Fibroblast of lung (primary cell): ENCODE measurements around the gene ACACB. TPM values are rescaled to one million over a fixed set of nuclear protein-coding genes. Genes with fewer than 3 reads are reported as not detected.

Experiments
- DNase-seq, 2 donors: peaks; one replicate each; pipeline versions ENCODE4 v3.0.0 to v3.0.0-alpha.2; 2010; ENCODE audit warnings: low read depth in 2 of 2
- H2AFZ ChIP-seq: 2 replicates; pipeline ENCODE4 v1.5.1; 2012; ENCODE audit warnings: low read length, control low read depth, inconsistent platforms
- H3K27ac ChIP-seq: 2 replicates; pipeline ENCODE4 v1.5.1; 2011; ENCODE audit warnings: low read length, control low read depth; ENCODE audit not compliant: insufficient read depth
- H3K27me3 ChIP-seq: 2 replicates; pipeline ENCODE4 v1.5.1; 2011; ENCODE audit warnings: mild to moderate bottlenecking, low read length; ENCODE audit not compliant: control insufficient read depth, insufficient read depth
- H3K36me3 ChIP-seq: 2 replicates; pipeline ENCODE4 v1.5.1; 2011; ENCODE audit warnings: low read length; ENCODE audit not compliant: control insufficient read depth, insufficient read depth
- H3K4me1 ChIP-seq: 2 replicates; pipeline ENCODE4 v1.5.1; 2011; ENCODE audit warnings: low read length; ENCODE audit not compliant: control insufficient read depth, insufficient read depth; ENCODE audit errors: extremely low read depth
- H3K4me2 ChIP-seq: 2 replicates; pipeline ENCODE4 v1.5.1; 2011; ENCODE audit warnings: low read length, control low read depth; ENCODE audit not compliant: insufficient read depth; ENCODE audit errors: extremely low read depth
- H3K4me3 ChIP-seq, 4 experiments: fragments of 200-600 bp in 1 of 4; sonication (generic) in 1 of 4; replicated peaks in 1 of 4; 2 replicates each; pipeline ENCODE4 v1.5.1; 2011 to 2016; ENCODE audit warnings: low read length in 4 of 4, low read depth in 3 of 4, mild to moderate bottlenecking in 3 of 4, control low read depth in 2 of 4, inconsistent platforms in 1 of 4, mixed read lengths in 1 of 4; ENCODE audit not compliant: insufficient read depth in 1 of 4; ENCODE audit errors: control extremely low read depth in 1 of 4
- H3K79me2 ChIP-seq: 2 replicates; pipeline ENCODE4 v1.5.1; 2012; ENCODE audit warnings: mild to moderate bottlenecking, low read length, inconsistent platforms; ENCODE audit not compliant: control insufficient read depth, insufficient read depth
- H3K9ac ChIP-seq: 2 replicates; pipeline ENCODE4 v1.5.1; 2011; ENCODE audit warnings: mild to moderate bottlenecking, low read length, control low read depth; ENCODE audit not compliant: insufficient read depth
- H3K9me3 ChIP-seq: 2 replicates; pipeline ENCODE4 v1.5.1; 2012; ENCODE audit warnings: low read depth, low read length; ENCODE audit not compliant: control insufficient read depth, insufficient read depth
- H4K20me1 ChIP-seq: 2 replicates; pipeline ENCODE4 v1.5.1; 2011; ENCODE audit warnings: low read length; ENCODE audit not compliant: control insufficient read depth, insufficient read depth; ENCODE audit errors: extremely low read depth
- CTCF ChIP-seq, 2 donors: IDR thresholded peaks in 1 of 2; conservative IDR thresholded peaks in 1 of 2; 1 replicate in 1 of 2; 2 replicates in 1 of 2; pipeline ENCODE4 v1.5.1; 2011 to 2012; ENCODE audit warnings: low read length in 2 of 2, control low read depth in 1 of 2, inconsistent platforms in 1 of 2, low read depth in 1 of 2, mild to moderate bottlenecking in 1 of 2
- EZH2 ChIP-seq: IDR thresholded peaks from 2 replicates; pipeline ENCODE4 v1.5.1; 2012; ENCODE audit warnings: low read length, control low read depth, mild to moderate bottlenecking; ENCODE audit errors: missing control alignments
- polyA minus RNA-seq: library from RNA; depleted of rRNA, polyadenylated mRNA; stranded (reverse); fragments of >200 nt; gene quantifications from 2 replicates; pipeline ENCODE4 v1.2.3, GENCODE V29; 2011; ENCODE audit warnings: low replicate concordance
- polyA plus RNA-seq, 2 donors: library from polyadenylated mRNA; depleted of rRNA in 1 of 2; stranded (reverse) in 1 of 2; unstranded in 1 of 2; fragments of >200 nt; gene quantifications; 2 replicates each; pipeline ENCODE4 v1.2.1, GENCODE V29; 2011 to 2012; ENCODE audit warnings: missing spikeins in 1 of 2
- total RNA-seq: library from RNA; depleted of rRNA; stranded (reverse); fragments of >200 nt; gene quantifications from 2 replicates; pipeline ENCODE4 v1.2.1, GENCODE V29; 2014

The ACACB gene
- total RNA-seq = 5.1 and 9.1 TPM in 2 replicates
- 1.5 and 1.7 TPM in 2 replicates for polyA plus RNA-seq
- polyA plus RNA-seq (2012) = 2.2 and 2.5 TPM in 2 replicates
- 4.8 and 5.0 TPM in 2 replicates for polyA minus RNA-seq

DNA sequence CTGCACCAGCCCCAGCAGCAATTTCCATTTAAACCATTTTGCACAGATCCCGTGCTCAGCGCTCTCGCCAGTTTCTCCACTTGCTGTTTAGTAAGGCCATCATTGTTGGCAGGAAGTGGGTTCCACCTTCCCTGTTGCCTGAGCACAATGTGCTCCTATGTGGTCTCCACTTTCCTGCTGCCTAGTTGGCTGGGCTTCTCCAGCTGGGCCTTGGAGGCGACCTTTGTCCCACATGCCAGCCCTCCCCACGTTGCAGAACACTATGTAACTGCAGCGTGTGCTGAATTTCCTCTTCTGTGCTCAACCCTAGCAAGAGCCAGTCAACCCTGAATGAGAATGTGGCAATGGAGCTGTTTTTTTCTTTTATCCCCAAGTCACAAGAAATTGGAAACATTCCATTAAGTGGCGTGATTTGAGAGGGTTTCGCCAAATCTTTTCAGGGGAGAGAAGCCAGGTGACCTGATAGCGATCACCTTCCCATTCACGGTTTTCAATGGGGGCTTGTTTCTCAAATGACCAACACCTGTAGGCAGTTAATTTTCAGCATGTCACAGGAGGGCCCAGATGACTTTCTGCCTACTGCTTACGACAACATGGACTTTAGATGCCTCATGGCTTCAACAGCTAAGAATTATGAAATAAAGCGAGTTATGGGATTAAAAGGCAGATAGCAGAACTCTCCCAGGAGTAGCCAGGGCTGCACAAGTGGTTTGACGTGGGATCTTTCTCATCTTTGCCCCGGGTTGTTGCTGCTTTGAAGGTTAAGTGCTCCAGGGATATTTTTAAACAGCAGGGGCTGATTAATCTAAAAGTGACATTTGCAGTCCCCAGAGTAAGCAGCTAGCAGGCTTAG lies at the start of gene ACACB:
Gene ACACB (plus strand): TSS at position 830 of the 853 bp plus-strand sequence. CDS start 22,819 bp downstream, outside the sequence.
- H3K4me3 ChIP-seq = no peak within 1 kb of the TSS
- H3K27me3 ChIP-seq = no peaks in the 10 kb centered on the region
- no peak within 1 kb of the TSS for H3K27ac ChIP-seq
- H3K4me1 ChIP-seq = peaks cover 2% of the 10 kb centered on the region
- H3K9me3 ChIP-seq = no peaks in the 10 kb centered on the region
- H3K4me2 ChIP-seq = no peak within 1 kb of the TSS
- DNase-seq = peak in 1 of 2 donors; percentile 34
- no peaks in the 10 kb centered on the region for H3K36me3 ChIP-seq
- no peaks in the 10 kb centered on the region for H3K79me2 ChIP-seq
- no peaks in the 10 kb centered on the region for H4K20me1 ChIP-seq
- TF ChIP-seq CTCF (conservative IDR thresholded peaks at IDR 0.05 in 1 of 2, IDR thresholded peaks at IDR 0.05 in 1 of 2; ENCODE audit: low read depth in 1 of 2, low read length in 2 of 2) (no peak), EZH2 (no peak)
- no peak within 1 kb of the TSS for H3K9ac ChIP-seq
- no peak within 1 kb of the TSS for H2AFZ ChIP-seq

DNA sequence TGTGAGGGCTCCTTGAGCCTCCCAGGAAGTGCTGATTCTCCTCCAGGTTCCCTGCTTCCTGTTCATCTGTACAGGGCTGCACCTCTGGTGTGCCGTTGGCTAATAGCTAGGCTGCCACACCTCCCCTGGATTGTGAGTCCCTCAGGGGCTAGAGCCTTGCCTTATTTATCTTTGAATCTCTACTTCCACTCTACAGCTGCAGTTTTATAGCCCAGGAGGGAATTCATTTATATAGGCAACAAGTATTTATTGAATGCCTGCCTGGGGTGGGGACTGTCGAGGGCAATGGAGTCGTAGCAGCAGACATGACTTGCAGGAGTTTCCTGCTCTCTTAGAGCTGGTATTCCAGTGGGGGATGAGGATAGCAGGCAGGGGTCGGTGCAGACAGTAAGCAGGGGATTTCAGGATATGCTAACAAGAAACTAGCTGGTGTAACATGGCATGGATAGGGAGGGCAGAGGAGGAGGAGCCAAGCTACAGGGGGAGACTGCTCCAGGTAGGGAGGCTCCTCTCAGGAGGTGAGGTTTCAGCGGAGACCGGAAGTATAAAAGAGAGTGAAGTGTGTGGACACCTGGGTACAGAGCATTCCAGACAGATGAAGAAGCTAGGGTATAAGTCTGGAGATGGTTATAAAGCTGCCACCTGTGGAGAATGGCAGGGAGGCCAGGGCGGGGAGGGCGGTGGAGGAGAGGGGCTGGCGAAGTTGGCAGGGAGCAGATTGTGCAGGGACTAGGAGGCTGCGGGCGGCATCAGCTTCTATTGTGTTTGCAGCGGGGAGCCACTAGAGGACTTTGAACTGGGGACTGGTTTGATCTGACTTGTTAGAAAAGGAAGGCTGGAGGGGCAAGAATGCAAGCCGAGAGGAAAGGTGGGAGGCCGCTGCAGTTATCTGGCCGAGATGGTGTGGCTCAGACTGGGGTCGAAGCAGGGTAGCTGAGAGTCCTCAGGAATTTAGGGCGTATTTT lies 46.8 kb upstream of the ACACB start:
- no peak for DNase-seq
- no peak overlapping the region for H2AFZ ChIP-seq
- peaks cover 4% of the 10 kb centered on the region for H3K36me3 ChIP-seq
- no peaks in the 10 kb centered on the region for H3K27me3 ChIP-seq
- no peak overlapping the region for H3K9ac ChIP-seq
- H3K4me1 ChIP-seq = no peaks in the 10 kb centered on the region
- H3K9me3 ChIP-seq = no peaks in the 10 kb centered on the region
- H3K79me2 ChIP-seq = no peaks in the 10 kb centered on the region
- TF ChIP-seq CTCF (conservative IDR thresholded peaks at IDR 0.05 in 1 of 2, IDR thresholded peaks at IDR 0.05 in 1 of 2; ENCODE audit: low read depth in 1 of 2, low read length in 2 of 2) (no peak), EZH2 (no peak)
- H4K20me1 ChIP-seq = no peaks in the 10 kb centered on the region
- H3K4me3 ChIP-seq = no peak overlapping the region
- no peak overlapping the region for H3K27ac ChIP-seq
- H3K4me2 ChIP-seq = no peak overlapping the region

DNA sequence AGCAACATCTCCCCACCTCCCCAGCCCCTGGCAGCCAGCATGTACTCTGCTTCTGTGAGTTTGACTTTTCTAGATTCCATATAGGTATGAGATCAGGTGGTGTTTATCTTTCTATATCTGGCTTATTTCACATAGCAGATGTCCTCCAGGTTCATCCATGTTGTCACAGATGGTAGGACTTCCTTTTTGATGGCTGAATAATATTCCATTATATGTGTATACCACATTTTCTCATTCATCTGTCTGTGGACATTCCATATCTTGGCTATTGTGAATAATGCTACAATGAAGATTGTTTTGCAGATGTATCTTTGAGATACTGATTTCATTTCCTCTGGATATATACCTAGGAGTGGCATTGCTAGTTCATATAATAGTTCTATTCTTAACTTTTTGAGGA lies 41.5 kb upstream of the ACACB start:
- H4K20me1 ChIP-seq = no peaks in the 10 kb centered on the region
- H3K9me3 ChIP-seq = no peaks in the 10 kb centered on the region
- H3K79me2 ChIP-seq = no peaks in the 10 kb centered on the region
- no peak overlapping the region for H3K9ac ChIP-seq
- H3K36me3 ChIP-seq = no peaks in the 10 kb centered on the region
- H3K4me3 ChIP-seq = no peak overlapping the region
- no peak overlapping the region for H3K4me2 ChIP-seq
- TF ChIP-seq EZH2 = no peak
- TF ChIP-seq CTCF (conservative IDR thresholded peaks at IDR 0.05 in 1 of 2, IDR thresholded peaks at IDR 0.05 in 1 of 2; ENCODE audit: low read depth in 1 of 2, low read length in 2 of 2) = no peak
- DNase-seq = no peak
- H2AFZ ChIP-seq = no peak overlapping the region
- no peak overlapping the region for H3K27ac ChIP-seq
- H3K4me1 ChIP-seq = no peaks in the 10 kb centered on the region
- H3K27me3 ChIP-seq = no peaks in the 10 kb centered on the region
